MM.1S (cell line): ENCODE data around the gene CCDC43.

Source experiments
- EZH2 ChIP-seq: fragments of 300-600 bp; sonication (generic); optimal IDR thresholded peaks from 2 replicates; pipeline ENCODE3; 2017; ENCODE audit warnings: low read depth, mild to moderate bottlenecking, antibody characterized with exemption, low read length, mixed read lengths
- EZH2phosphoT487 ChIP-seq: fragments of 300-600 bp; sonication (generic); IDR thresholded peaks from 2 replicates; pipeline ENCODE4 v1.6.1; 2018; ENCODE audit warnings: antibody characterized with exemption, low read length
- TF ChIP-seq, protein P1 (sequence below): fragments of 300-600 bp; sonication (generic); IDR thresholded peaks from 2 replicates; pipeline ENCODE4 v1.5.1; 2016; ENCODE audit warnings: antibody characterized with exemption, low read length, mixed read lengths

DNA sequence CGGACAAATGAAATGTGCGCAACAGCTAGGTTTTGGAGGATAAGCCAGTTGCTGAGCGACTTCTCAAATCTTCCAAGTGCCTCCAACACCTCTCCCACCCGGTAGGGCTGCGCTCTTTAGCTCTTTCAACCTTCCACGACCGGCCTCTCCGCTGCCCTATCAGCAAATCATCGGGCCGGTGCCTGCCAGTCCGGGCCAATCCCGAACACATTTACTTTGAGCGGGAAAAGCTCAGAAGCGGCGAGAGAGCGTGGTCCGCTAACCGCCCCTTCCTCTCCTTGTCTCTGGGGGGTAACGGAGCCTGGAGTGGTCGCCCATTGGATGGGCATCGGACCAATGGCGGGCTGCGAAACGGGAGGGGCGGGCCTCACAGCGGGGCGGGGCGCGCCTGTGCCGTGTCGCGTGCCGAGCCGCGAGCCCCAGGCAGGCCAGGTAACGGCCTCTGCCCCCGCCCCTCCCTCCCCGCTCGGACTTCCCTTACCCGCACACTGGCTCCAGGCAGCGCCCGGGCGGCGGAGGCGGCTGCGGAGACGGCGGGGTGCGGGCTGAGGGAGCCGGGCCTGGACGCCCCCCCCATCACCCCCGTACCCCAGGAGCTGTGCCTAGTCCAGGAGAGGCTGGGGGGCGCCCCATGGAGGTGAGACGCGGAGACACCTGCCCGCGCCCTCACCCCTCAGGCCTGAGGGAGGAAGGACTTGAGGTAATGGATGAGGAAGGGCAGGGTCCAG, 33.4 kb downstream of the CCDC43 start, which contains the start of gene MEIOC:
- TF ChIP-seq EZH2 (no peak), EZH2phosphoT487 (no peak)
- TF ChIP-seq, protein P1, sequence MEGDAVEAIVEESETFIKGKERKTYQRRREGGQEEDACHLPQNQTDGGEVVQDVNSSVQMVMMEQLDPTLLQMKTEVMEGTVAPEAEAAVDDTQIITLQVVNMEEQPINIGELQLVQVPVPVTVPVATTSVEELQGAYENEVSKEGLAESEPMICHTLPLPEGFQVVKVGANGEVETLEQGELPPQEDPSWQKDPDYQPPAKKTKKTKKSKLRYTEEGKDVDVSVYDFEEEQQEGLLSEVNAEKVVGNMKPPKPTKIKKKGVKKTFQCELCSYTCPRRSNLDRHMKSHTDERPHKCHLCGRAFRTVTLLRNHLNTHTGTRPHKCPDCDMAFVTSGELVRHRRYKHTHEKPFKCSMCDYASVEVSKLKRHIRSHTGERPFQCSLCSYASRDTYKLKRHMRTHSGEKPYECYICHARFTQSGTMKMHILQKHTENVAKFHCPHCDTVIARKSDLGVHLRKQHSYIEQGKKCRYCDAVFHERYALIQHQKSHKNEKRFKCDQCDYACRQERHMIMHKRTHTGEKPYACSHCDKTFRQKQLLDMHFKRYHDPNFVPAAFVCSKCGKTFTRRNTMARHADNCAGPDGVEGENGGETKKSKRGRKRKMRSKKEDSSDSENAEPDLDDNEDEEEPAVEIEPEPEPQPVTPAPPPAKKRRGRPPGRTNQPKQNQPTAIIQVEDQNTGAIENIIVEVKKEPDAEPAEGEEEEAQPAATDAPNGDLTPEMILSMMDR: no peak
